GM19240 (cell line): Measurements from ENCODE around the gene DPF3.

ENCODE experiments used
- DNase-seq: peaks from one replicate; pipeline ENCODE4 v3.0.0; 2011; ENCODE audit warnings: low spot score; ENCODE audit not compliant: insufficient read length

DPF3 gene

GRCh38 chr14:72904840-72905561 lies 11.1 kb upstream of the DPF3 start:
- DNase-seq: no peak

DNA sequence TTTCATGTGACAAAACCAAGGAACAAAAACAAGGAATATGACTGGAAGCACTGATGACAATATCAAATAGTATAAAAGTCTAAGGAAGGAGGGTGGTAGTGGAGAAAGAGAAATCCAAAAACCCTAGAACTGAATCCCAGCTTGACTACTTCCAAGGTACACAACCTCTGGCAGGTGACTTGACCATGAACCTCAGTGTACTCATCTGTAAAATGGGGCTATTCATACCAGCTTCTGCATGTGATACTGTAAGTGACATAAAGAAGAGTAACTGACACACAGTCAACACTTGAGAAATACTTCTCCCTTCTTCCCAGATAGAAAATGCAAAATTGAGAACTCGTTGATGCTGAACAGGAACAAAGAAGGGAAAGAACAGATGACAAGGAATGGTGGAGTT lies 10.3 kb upstream of the DPF3 start:
- no peak for DNase-seq

DNA sequence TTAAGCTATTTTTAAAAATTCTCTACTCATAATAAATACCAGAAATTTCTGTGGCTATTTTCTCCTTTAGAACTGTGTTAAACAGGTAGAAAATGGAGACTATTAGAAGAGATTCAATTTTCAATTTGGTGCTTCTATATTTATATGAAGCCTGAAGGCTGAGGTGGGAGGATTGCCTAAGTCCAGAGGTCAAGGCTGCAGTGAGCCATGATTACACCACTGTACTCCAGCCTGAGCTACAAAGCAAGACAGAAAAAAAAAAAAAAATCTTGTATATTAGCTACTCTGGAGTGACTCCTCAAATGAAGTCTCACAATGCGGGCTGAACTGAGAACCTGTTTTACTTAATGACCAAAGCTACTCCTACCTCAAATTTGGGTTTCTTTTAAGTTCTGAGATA lies 9.8 kb upstream of the DPF3 start:
- no peak for DNase-seq

- DNase-seq: no peak
Observed at GRCh38 chr14:72902801-72903530, 9.1 kb upstream of the DPF3 start.

DNA sequence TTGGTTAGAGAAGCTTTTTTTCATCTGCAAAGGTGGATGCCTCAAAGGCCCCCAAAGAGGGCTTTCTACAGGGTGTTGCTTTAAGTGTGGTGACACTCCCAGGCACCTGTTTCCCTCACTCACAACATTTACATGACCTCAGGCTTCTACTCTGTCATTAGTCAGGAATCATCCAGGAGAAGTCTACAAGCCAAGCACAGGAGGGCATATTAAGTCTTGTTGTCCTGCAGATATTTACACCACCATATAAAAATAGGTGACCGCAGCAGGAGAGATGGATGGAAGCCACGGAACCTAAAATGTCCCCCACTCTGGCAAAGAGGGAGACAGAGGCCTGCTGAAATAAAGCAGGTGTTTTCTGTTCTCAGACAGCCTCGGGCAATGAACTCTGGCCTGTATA lies 7.5 kb upstream of the DPF3 start:
- DNase-seq: no peak

DNA sequence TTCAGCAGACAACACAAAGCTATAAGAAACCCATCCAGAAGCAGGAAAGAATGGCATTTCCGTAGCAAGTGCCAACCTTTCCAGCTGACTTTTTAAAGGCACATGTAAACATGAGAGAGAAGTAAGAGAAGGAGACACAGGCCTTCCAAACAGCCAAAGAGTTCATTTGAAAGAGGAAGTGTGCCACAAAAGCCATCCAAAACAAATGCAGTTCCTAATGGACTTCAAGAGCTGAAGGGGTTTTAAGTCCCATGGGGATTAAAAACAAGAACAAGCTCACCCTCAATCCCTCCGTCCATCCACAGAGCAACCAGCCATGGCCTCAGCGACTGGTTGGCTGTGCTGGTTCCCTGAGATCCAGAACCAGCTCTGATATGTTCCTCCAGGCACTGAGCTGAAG lies 4.5 kb upstream of the DPF3 start:
- DNase-seq: no peak

- DNase-seq: no peak
Observed at GRCh38 chr14:72894623-72895378, 900 bp upstream of the DPF3 start.

DNA sequence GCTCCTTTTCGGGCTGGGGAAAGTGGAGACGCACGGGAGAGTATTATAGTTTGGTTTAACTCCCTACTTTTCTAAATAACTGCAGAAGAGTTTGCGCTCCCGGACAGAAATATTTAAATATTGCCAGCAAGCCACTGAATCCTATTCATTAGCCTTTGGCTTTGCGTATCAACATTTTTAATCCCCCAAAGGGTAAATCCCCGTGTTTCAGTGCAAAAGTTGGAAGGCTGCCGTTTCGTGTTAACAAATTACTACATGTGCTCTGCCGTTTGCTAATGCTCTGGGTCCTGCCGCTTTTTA lies 372 bp upstream of the DPF3 start:
- DNase-seq: no peak

DNA sequence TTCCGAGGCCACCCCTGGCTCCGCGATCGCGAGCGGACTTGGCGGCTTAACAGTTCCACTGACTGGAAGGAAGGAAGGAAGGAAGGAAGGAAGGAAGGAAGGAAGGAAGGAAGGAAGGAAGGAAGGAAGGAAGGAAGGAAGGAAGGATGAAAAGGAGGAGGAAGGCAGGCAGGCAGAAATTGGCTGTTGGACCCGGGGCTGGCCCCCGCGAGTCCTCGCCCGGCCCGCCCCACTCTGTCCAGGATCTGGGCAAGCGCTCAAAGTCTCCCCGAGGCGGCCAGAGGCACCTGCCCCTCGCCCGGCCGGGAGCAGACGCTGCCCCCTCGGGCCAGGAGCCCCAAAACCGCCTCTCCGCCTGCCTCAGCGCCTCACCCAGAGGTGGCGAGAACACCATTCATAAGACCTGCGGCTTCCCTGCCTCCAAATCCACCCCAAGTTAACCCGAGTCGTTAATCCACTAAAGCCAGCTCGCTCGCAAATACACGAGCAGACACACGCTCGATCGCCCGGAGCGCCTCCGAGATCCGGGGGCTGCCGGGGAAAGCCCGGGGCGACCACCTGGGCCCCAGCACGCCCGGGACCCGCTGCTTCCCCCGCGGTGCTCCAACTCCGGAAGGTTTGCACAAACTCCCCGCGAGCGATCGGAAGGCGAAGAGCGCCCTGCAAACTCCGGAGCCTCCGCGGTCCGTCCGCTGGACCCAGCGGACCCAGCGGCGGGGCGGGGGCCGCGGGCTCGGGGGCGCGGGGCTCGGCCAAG lies 844 bp downstream of the DPF3 start:
- DNase-seq: no peak

DNA sequence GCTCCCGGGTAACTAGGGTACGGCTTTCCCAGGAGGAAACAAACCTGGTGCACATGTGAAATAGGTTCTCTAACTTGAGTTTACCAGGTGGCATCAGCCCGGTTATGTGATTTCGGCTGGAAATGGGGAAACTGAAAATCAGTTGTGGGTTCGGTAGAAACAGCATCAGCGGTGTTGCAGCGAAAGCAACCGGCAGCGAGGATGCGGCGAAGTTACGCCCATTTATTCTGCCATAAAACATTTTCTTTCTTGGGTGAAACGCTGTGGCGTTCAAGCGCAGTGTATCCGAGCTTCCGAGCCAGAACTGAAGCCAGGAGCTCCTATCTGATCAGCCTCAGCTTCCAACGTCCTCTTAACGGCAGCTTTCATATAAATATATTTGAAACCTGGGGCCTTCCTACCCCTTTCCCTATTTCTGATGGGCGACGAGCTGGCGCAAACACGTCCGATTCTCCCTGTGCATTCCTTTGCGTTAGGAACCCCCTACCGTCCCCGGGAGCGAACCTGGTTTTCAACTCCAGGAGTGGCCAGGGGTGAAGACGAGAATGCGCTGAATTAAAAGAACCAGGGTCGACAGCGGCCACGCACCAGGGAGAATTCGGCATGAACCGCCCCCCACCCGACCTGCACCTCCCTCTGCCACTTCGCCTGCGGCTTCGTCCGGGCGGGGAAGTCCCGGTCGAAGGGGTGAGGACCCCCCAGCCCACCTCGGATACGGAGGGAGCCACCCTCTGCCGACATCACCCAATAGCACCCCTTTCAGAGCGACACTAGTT lies 1.6 kb downstream of the DPF3 start:
- DNase-seq: no peak

DNA sequence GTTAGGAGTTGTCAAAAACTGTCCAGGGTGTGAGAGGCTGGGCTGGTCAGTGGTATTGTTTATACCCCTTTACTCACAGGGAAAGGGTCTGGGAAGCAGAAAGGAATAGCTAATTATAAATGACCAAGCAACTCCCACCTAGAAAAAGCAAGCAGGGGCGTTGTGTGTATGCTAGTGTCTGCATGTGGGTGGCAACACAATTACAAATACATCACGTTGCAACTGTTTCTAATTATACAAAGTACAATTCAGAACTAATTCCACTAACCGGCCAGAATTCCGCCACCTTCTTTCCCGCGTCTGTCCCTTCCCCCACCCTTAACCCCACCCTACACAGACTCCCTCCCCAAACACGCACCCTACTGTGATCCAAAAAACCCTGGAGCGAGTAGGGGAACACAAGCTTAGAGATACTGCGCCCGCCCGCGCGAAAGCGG lies 2.2 kb downstream of the DPF3 start:
- no peak for DNase-seq

DNA sequence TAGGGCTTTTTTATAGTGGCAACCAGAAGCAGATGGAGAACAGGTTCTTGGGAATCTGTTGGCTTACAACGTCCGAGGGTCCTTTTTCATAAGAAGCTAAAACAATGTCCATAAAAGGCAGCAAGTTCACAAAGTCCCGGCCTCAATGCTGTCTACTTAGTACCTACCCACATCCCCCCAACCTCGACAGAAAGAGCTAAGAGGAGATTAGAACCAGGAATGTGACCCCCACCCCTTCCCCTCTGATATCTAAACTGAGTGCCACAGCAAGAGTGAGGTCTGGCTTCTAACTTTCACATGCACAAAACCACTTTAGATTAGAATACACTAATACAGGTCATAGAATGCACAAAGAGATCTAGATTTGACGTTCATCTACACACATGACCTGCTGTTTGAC lies 4.5 kb downstream of the DPF3 start:
- DNase-seq: no peak

DNA sequence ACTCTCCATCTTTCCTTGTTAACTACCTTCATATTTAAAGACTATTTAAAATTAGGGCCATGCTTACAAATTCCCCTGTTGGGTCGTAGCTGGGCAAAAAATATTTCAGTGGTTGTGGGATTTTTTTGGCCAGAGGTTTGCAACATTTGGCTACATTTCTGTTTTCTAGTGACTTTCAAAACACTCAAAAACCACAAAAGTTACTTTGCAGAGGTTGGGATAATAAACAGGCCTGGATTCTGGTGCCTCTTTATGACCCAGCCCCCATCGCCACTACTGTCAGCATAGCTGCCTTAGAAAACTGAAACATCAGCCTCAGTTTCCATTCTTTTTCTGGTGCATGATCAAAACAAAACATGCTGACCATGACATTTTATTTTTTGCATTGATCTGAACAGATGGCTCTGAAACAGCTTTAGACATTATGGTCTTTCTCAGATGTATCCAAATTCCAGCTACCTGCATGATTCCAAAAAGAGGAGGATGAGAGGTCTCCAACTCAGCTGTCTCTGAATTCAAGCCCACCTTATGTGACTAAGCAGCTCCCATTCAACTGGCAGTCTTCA lies 5.2 kb downstream of the DPF3 start:
- DNase-seq: no peak

GRCh38 chr14:72888192-72888591 lies 5.7 kb downstream of the DPF3 start:
- no peak for DNase-seq

GRCh38 chr14:72887514-72887913 lies 6.4 kb downstream of the DPF3 start:
- no peak for DNase-seq

DNA sequence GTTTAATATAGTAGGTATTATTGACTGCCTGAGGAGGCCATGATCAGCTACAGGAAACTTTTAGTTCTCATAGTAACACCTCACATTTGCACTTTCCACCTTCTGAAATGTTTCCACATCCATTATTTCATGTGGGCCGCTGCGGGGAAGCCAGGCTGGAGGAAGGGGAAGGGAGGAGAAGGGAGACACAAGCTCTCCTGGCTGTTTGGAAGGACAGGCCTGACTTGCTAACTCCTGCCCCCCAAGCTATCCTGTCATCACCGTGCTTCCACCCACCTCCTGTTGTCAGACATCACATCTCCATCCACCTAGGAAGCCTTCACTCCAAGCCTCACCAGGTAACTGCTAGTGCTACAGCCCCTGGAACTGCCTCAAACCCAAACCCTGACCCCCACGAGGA lies 9.5 kb downstream of the DPF3 start:
- no peak for DNase-seq

DNA sequence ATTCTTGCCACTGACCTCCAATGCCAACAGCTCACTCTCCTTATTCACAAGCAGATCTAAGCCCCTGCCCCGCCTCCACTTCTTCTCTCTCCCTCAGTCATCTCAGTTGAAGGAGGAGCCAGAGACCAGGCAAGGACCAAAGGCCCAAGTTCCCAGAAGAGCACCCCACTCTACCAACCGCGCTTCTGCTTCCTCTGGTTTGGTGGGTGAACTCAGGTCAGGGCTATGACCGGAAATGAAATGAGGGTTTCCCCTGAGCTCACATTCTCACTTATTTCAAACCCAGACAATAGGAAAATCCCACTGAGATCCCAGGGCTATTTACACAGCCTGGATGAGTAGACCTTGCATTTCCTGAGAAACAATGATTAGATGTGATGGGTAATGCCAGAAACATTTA lies 9.9 kb downstream of the DPF3 start:
- no peak for DNase-seq

DNA sequence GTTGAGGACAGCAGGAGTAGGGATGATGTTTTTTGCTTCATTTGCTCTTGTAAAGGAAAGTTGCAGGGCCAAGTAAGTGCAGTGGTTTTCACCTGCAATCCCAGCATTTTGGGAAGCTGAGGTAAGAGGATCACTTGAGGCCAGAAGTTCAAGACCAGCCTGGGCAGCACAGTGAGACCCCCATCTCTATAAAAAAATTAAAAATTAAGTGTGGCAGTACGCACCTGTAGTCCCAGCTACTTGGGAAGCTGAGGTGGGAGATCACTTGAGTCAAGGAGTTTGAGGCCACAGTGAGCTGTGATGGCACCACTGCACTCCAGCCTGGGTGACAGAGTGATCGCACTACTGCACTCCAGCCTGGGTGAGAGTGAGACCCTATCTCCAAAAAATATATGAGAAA lies 10.8 kb downstream of the DPF3 start:
- no peak for DNase-seq

DNA sequence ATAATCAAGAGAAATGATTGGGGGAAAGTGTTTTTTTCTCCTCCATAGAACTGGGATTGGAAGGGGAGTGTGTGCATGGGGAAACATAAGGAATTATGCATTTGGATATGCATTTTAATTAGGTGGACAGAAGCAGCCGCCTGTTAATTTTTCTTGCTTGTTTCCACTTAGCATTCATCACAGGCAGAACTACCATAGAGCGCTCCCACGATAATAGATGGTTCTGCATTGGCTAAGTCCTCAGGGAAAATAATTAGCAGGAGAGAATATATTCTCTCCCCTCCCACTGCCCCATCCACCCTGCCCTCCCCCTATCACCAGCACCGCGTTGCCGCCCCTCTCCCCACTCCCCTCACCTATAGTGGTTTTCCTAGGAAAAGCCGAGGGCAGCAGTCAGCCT lies 11.4 kb downstream of the DPF3 start:
- DNase-seq: no peak

GRCh38 chr14:72882047-72882446 lies 11.9 kb downstream of the DPF3 start:
- DNase-seq: no peak

DNA sequence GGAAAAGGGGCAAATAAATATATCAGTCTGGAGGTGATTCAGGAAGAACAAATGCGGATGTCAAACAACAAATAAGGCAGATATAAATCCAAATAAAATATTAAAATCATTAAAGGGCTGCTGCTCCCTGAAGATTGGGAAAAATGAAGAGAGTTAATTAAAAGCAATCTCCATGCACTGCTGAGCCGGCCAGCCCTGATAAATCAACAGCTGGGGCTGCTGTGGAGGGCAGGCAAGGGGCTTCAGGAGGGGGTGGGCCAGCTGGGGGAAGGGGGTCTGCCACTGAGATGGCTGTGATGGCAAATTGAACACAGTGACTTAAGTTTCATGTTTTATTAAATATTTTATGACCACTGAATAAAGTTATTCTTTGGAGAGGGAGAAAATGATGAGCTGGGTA lies 12.4 kb downstream of the DPF3 start:
- no peak for DNase-seq
